LNCaP clone FGC (cell line): ENCODE data around the gene NR3C1.

Experiments used
- DNase-seq: peaks from one replicate; pipeline ENCODE4 v3.0.0-alpha.2; 2011; ENCODE audit warnings: low read depth
- H3K4me3 ChIP-seq: 2 replicates; pipeline ENCODE4 v1.5.1; 2011; ENCODE audit warnings: mild to moderate bottlenecking, low read depth, low read length, control low read depth
- TF ChIP-seq, protein P1 (sequence below): IDR thresholded peaks from 2 replicates; pipeline ENCODE4 v1.5.1; 2012; ENCODE audit warnings: mild to moderate bottlenecking; ENCODE audit not compliant: control insufficient read depth, insufficient read depth; ENCODE audit errors: extremely low read depth

Gene NR3C1

DNA sequence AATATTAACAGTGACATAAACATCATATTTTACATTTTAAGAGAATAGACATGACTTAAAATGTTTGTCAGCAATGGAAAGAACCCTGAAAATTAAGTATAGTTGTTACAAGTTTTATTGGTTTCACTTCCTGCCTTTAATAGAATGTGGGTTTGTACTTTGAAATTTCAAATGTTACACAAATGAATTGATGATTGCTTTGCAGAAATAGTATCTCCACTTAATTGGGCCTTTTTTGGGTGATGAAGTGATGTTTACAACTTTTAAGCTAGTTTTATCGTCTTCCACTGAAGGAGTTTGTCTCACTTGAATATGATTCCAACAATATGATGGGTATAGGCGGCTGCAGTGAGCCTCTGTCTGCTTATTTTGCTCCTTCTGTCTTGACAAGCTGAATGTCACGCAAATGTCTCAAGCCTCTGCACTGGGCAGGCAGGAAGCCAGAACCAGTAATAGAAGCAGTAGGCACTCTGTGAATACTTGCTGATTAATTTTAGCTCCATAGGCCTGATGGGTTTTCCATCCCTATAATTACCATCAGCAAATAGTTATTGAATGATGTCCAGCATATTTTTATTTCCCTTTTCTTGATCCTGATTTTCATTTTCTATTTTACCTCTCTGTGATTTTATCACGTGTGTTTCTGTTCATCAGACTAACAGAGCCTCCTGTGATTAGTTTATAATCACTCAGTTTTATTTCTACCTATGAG lies 10.6 kb upstream of the NR3C1 start:
- no peak for DNase-seq
- H3K4me3 ChIP-seq, result no peak overlapping the region
- TF ChIP-seq, protein P1, sequence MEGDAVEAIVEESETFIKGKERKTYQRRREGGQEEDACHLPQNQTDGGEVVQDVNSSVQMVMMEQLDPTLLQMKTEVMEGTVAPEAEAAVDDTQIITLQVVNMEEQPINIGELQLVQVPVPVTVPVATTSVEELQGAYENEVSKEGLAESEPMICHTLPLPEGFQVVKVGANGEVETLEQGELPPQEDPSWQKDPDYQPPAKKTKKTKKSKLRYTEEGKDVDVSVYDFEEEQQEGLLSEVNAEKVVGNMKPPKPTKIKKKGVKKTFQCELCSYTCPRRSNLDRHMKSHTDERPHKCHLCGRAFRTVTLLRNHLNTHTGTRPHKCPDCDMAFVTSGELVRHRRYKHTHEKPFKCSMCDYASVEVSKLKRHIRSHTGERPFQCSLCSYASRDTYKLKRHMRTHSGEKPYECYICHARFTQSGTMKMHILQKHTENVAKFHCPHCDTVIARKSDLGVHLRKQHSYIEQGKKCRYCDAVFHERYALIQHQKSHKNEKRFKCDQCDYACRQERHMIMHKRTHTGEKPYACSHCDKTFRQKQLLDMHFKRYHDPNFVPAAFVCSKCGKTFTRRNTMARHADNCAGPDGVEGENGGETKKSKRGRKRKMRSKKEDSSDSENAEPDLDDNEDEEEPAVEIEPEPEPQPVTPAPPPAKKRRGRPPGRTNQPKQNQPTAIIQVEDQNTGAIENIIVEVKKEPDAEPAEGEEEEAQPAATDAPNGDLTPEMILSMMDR, result no peak

DNA sequence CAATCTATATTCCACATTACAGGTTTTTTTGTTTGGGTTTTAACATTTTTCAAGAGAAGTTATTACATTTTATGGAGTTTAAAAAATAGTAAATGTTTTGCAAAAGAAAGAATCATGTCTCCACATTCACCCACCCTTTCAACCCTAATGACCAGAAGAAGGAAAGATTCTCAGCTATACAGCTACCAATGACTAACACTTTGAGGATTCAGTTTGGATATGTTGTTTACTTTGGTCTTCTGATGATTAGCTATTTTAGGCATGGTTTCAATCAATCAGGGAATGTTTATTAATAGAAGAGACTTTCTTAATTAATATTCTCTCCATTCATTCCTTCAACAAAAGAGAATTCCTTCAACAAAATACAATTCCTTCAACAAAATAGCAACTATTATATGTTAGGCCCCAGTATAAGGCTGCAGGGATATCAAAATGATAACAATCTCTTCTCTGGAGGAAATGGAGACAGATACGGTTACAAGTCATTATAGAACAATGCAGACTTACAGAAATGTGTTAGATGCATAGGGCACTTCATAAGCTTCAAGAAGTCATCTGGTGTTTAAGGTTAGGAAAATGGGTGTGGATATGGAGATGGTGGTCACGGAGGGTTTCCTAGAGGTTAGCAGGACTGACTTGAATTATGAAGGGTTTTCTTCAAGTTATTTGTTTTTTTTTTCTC lies 9.3 kb upstream of the NR3C1 start:
- H3K4me3 ChIP-seq, result no peak overlapping the region
- TF ChIP-seq, protein P1, result no peak
- DNase-seq, result no peak

DNA sequence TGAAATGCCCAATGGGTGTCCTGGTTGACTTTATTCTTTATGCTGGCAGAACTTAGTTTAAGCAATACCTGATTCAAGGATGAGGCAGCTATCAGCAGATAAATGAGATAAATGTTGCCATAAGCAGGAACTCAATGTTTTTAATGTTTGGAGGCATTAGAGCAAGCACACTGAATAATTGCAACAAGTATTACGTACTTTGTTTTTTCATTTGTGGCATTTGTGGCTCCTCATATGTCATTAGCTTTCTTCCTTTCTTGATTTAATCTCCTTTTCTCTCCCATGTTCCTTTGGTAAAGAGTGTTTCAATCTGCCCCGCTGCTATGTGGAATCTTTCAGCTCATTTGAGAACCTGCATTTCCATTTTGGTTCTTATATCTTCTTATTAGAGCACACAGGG lies 6.4 kb upstream of the NR3C1 start:
- H3K4me3 ChIP-seq, result no peak overlapping the region
- no peak for DNase-seq
- TF ChIP-seq, protein P1, result no peak

DNA sequence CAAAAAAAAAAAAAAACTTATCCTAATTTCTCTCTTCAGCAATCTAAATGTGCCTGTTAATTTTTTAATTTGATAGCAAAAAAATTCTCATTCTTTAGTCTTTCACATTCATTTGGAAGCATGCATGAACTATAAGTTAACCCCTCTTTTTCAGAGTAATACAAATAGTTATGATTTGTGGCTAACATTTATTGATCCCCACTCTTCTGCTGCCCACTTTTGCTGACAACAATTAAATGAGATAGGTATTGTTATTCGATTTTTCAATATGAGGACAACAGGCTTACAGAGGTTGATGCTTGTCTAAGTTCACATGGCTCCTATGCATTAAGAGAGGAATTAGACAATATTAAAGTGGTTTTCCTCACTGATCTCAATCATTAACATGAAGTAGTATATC lies 2.9 kb upstream of the NR3C1 start:
- TF ChIP-seq, protein P1, result no peak
- H3K4me3 ChIP-seq, result no peak overlapping the region
- no peak for DNase-seq

DNA sequence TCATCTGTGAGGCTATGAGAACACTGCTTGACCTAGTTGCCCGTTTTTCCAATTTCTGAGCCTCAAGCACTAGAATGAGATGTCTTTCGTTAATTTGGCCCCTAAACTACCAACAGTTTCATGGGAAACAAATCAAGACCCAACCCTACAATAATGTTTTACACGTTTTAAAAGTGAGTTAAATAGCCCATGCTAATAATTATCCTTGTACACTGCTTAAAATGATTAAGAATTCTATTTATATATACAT lies 2.3 kb upstream of the NR3C1 start:
- TF ChIP-seq, protein P1, result no peak
- DNase-seq, result no peak
- H3K4me3 ChIP-seq, result peak overlapping the region; percentile 42

DNA sequence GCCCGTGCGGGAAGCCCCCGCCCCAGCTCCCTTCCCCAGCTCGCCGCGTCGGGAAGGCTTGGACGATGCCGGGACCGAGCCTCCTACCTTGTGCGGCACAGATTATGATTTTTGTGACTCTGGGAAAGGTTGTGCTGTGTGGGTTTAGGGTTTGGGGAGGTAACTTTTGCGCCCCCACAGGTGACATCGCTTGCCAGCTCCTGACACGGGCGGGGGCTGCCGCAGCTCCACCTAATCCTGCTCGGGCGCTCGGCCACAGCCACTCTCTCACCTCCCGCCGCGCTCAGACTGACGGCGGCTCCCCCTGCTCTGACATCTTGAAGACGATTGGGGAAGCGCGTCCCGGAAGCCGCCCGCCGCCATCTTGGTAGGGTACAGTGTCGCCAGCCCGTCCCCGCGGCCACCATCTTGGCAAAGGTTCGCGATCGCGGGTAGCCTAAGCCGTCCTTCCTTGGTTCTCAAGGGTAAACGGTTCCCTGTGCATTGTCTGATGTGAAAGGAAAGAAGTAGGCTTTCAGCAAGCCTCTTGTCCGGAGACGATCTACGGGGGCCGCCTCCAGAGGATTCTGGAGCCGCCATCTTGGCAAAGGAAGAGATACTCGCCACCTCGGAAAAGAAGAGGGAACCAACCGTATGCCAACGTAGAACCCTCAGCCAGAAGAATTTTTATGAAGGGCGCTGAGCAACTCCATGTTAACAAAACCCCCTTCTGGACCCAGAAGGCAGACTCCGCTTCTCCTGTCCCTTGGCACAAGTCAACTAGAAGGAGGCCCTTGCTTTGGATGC lies 1.8 kb upstream of the NR3C1 start:
- no peak for DNase-seq
- TF ChIP-seq, protein P1, result no peak

More for the DNA sequence above, 1.8 kb upstream of the NR3C1 start:
- peak overlapping the region; percentile 42 for H3K4me3 ChIP-seq
